ENCODE measurements around the gene ZBTB8A. TPM values are rescaled to one million over a fixed set of nuclear protein-coding genes. Genes with fewer than 3 reads are reported as not detected.
A peak's percentile ranks its signal among the peaks of the same experiment; 100 is the strongest.

ZBTB8A gene
- total RNA-seq, 1 donor from 2014 or later, result 15.9 TPM

DNA sequence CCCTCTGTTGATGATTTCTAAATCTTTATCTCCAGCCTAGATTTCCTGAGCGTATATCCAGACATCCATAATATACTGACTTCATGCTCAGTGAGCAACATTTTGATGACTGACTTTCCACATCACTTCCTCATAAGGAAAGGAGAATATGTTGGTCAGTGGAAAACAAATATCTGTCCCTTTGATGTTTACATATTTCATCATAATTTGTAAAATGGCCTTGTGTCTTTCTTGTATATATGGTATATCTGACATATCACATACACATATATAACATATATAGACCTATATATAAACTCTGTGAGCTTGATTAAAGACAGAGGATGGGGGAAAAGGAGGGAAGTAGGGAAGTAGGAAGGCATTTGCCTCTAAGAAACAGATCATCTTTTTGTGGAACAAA is 18.6 kb downstream of the ZBTB8A start:
- Histone ChIP-seq H3K9ac (no peak overlapping the region), H2AFZ (replicated peaks) (no peak overlapping the region), H3F3A (ENCODE audit: low read depth) (no peaks in the 10 kb centered on the region), H3K27ac (no peak overlapping the region), H3K27me3 (no peaks in the 10 kb centered on the region), H3K4me2 (no peak overlapping the region), H3K79me2 (ENCODE audit: low read depth) (no peaks in the 10 kb centered on the region), H3K4me3 (no peak overlapping the region), H4K20me1 (ENCODE audit: low read depth) (no peaks in the 10 kb centered on the region), H3K4me1 (no peaks in the 10 kb centered on the region), H3K9me3 (ENCODE audit: low read depth) (no peaks in the 10 kb centered on the region), H3K36me3 (no peaks in the 10 kb centered on the region)
- DNase-seq (ENCODE audit: low spot score), result no peak
- Mint-ChIP-seq H3K9me3 (no peaks in the 10 kb centered on the region), H3K36me3 (peaks cover 28% of the 10 kb centered on the region), H3K4me3 (no peak overlapping the region), H3K27ac (no peak overlapping the region), H3K27me3 (ENCODE audit: insufficient read depth, low read depth) (no peaks in the 10 kb centered on the region), H3K4me1 (no peaks in the 10 kb centered on the region)
- no peak for TF ChIP-seq EZH2phosphoT487 (IDR thresholded peaks at IDR 0.05)

DNA sequence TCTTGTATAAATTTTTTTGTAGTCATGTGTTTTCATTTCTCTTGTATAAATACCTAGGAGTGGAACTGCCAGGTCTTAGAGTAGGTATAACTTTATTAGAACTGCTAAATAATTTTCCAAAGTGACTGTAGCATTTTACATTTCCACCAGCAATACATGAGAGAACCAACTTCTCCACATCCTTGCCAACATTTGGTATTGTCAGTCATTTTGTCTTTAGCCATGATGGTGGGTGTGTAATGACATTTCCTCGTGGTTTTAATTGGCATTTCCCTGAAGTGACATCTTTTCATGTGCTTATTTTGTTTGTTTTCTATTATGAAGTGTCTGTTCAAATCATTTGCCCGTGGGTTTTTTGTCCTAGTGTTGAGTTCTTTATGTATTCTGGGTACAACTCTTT is 29.7 kb downstream of the ZBTB8A start:
- Histone ChIP-seq H3K36me3 (no peaks in the 10 kb centered on the region), H3K9me3 (ENCODE audit: low read depth) (no peaks in the 10 kb centered on the region), H2AFZ (replicated peaks) (no peak overlapping the region), H3F3A (ENCODE audit: low read depth) (no peaks in the 10 kb centered on the region), H3K4me1 (no peaks in the 10 kb centered on the region), H3K4me3 (no peak overlapping the region), H3K27ac (no peak overlapping the region), H4K20me1 (ENCODE audit: low read depth) (peaks cover 2% of the 10 kb centered on the region), H3K9ac (no peak overlapping the region), H3K27me3 (no peaks in the 10 kb centered on the region), H3K79me2 (ENCODE audit: low read depth) (no peaks in the 10 kb centered on the region), H3K4me2 (no peak overlapping the region)
- peaks cover 2% of the 10 kb centered on the region for H3K4me1 Mint-ChIP-seq
- no peak overlapping the region for H3K4me3 Mint-ChIP-seq
- H3K9me3 Mint-ChIP-seq, result peaks cover 2% of the 10 kb centered on the region
- H3K36me3 Mint-ChIP-seq, result peaks cover 21% of the 10 kb centered on the region
- H3K27ac Mint-ChIP-seq, result no peak overlapping the region
- DNase-seq (ENCODE audit: low spot score), result no peak
- no peaks in the 10 kb centered on the region for H3K27me3 Mint-ChIP-seq (ENCODE audit: insufficient read depth, low read depth)
- TF ChIP-seq EZH2 (IDR thresholded peaks at IDR 0.05), result no peak
- TF ChIP-seq, protein P1, sequence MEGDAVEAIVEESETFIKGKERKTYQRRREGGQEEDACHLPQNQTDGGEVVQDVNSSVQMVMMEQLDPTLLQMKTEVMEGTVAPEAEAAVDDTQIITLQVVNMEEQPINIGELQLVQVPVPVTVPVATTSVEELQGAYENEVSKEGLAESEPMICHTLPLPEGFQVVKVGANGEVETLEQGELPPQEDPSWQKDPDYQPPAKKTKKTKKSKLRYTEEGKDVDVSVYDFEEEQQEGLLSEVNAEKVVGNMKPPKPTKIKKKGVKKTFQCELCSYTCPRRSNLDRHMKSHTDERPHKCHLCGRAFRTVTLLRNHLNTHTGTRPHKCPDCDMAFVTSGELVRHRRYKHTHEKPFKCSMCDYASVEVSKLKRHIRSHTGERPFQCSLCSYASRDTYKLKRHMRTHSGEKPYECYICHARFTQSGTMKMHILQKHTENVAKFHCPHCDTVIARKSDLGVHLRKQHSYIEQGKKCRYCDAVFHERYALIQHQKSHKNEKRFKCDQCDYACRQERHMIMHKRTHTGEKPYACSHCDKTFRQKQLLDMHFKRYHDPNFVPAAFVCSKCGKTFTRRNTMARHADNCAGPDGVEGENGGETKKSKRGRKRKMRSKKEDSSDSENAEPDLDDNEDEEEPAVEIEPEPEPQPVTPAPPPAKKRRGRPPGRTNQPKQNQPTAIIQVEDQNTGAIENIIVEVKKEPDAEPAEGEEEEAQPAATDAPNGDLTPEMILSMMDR (IDR thresholded peaks at IDR 0.05), result no peak
- no peak for TF ChIP-seq EZH2phosphoT487 (IDR thresholded peaks at IDR 0.05)

DNA sequence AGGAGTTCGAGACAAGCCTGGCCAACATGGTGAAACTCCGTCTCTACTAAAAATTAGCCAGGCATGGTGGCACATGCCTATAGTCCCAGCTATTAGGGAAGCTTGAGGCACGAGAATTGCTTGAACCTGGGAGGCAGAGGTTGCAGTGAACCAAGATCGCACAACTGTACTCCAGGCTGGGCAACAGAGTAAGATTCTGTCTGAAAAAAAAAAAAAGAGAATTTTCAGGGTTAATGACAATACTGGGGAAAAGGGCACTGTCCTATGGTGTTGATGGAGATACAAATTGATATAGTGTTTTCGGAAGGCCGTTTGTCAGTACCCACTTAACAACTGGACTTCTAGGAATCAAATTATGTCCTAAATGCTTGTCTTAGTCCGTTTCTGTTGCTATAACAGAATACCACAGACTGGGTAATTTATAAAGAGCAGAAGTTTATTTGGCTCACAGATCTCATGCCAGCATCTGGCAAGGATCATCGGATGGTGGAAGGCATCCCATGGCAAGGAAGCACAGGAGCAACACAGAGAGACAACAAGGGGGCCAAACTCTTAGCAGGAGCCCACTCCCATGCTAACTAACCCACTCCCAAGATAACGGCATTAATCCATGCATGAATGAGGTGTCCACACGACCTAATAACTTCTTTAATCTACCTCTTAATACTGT is 41.3 kb downstream of the ZBTB8A start:
- no peaks in the 10 kb centered on the region for H3K36me3 ChIP-seq
- no peaks in the 10 kb centered on the region for H3K9me3 ChIP-seq (ENCODE audit: low read depth)
- no peaks in the 10 kb centered on the region for H3K27me3 ChIP-seq
- no peak overlapping the region for H3K4me3 ChIP-seq
- no peak overlapping the region for H3K27ac Mint-ChIP-seq
- H3K36me3 Mint-ChIP-seq, result peaks cover 5% of the 10 kb centered on the region
- peak overlapping the region; percentile 37 for H3K27ac ChIP-seq
- H4K20me1 ChIP-seq (ENCODE audit: low read depth), result no peaks in the 10 kb centered on the region
- H3K79me2 ChIP-seq (ENCODE audit: low read depth), result no peaks in the 10 kb centered on the region
- H3K9me3 Mint-ChIP-seq, result no peaks in the 10 kb centered on the region
- H3K4me3 Mint-ChIP-seq, result no peak overlapping the region
- peaks cover 2% of the 10 kb centered on the region for H3K27me3 Mint-ChIP-seq (ENCODE audit: insufficient read depth, low read depth)
- peak; percentile 8 for DNase-seq (ENCODE audit: low spot score)
- no peak overlapping the region for H2AFZ ChIP-seq (replicated peaks)
- no peaks in the 10 kb centered on the region for H3K4me1 Mint-ChIP-seq
- peaks cover 18% of the 10 kb centered on the region for H3F3A ChIP-seq (ENCODE audit: low read depth)
- TF ChIP-seq, protein P1 (IDR thresholded peaks at IDR 0.05), result no peak
- no peak for TF ChIP-seq EZH2phosphoT487 (IDR thresholded peaks at IDR 0.05)
- TF ChIP-seq EZH2 (IDR thresholded peaks at IDR 0.05), result no peak
- no peaks in the 10 kb centered on the region for H3K4me1 ChIP-seq
- no peak overlapping the region for H3K9ac ChIP-seq
- H3K4me2 ChIP-seq, result no peak overlapping the region

DNA sequence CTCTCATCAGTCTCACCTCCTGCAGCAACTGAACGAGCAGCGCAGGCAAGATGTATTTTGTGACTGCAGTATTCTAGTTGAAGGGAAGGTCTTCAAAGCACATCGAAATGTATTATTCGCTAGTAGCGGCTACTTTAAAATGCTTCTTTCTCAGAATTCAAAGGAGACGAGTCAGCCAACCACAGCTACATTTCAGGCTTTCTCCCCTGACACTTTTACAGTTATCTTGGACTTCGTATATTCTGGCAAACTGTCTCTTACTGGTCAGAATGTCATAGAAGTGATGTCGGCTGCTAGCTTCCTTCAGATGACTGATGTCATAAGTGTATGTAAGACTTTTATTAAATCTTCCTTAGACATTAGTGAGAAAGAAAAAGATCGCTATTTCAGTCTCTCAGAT is 53.7 kb downstream of the ZBTB8A start:
- H3K9me3 ChIP-seq (ENCODE audit: low read depth), result no peaks in the 10 kb centered on the region
- Mint-ChIP-seq H3K27me3 (ENCODE audit: insufficient read depth, low read depth) (no peaks in the 10 kb centered on the region), H3K9me3 (no peaks in the 10 kb centered on the region), H3K4me1 (no peaks in the 10 kb centered on the region), H3K36me3 (peaks cover 19% of the 10 kb centered on the region), H3K27ac (no peak overlapping the region), H3K4me3 (no peak overlapping the region)
- H3K9ac ChIP-seq, result no peak overlapping the region
- no peak for TF ChIP-seq EZH2 (IDR thresholded peaks at IDR 0.05)
- H3K27me3 ChIP-seq, result no peaks in the 10 kb centered on the region
- no peaks in the 10 kb centered on the region for H3K36me3 ChIP-seq
- no peaks in the 10 kb centered on the region for H3K79me2 ChIP-seq (ENCODE audit: low read depth)
- DNase-seq (ENCODE audit: low spot score), result no peak
- H3K27ac ChIP-seq, result no peak overlapping the region
- no peaks in the 10 kb centered on the region for H3K4me1 ChIP-seq
- no peak overlapping the region for H3K4me2 ChIP-seq
- no peaks in the 10 kb centered on the region for H3F3A ChIP-seq (ENCODE audit: low read depth)
- H4K20me1 ChIP-seq (ENCODE audit: low read depth), result no peaks in the 10 kb centered on the region
- H2AFZ ChIP-seq (replicated peaks), result no peak overlapping the region
- H3K4me3 ChIP-seq, result no peak overlapping the region

Measured in neural progenitor cell (in vitro differentiated cells).